ENCODE results near the gene CCDC68. TPM values are rescaled to one million over a fixed set of nuclear protein-coding genes. Genes with fewer than 3 reads are reported as not detected.
"Not testable (repeated sequence)": the region's sequence is repeated elsewhere in the genome, so short reads cannot be mapped to it uniquely, and the experiment has no call there.

CCDC68 gene
- total RNA-seq, 4 donors from 2014 or later, result 72.6 to 99.7 (median 84.7) TPM

- Histone ChIP-seq H3K4me3 (no peak overlapping the region), H3K4me1 (no peaks in the 10 kb centered on the region), H3K27ac (no peak overlapping the region), H3K36me3 (no peaks in the 10 kb centered on the region), H3K9me3 (no peaks in the 10 kb centered on the region), H3K27me3 (no peaks in the 10 kb centered on the region)
- no peak for DNase-seq
- TF ChIP-seq CTCF (IDR thresholded peaks at IDR 0.05) (peak; percentile 30 to 85 (median 71)), POLR2A (IDR thresholded peaks at IDR 0.05) (no peak)
Observed at GRCh38 chr18:54983041-54983686, 23.9 kb upstream of the CCDC68 start.

- H3K4me1 ChIP-seq, result no peaks in the 10 kb centered on the region
- no peak for DNase-seq
- no peaks in the 10 kb centered on the region for H3K36me3 ChIP-seq
- no peak overlapping the region for H3K4me3 ChIP-seq
- no peak for TF ChIP-seq POLR2A (IDR thresholded peaks at IDR 0.05)
- no peak for TF ChIP-seq CTCF (IDR thresholded peaks at IDR 0.05)
- H3K9me3 ChIP-seq, result no peaks in the 10 kb centered on the region
- no peak overlapping the region for H3K27ac ChIP-seq
- H3K27me3 ChIP-seq, result no peaks in the 10 kb centered on the region
Observed at GRCh38 chr18:54981076-54981475, 21.8 kb upstream of the CCDC68 start.

GRCh38 chr18:54975598-54975997, 16.3 kb upstream of the CCDC68 start:
- TF ChIP-seq CTCF (IDR thresholded peaks at IDR 0.05), result no peak
- TF ChIP-seq POLR2A (IDR thresholded peaks at IDR 0.05), result no peak
- H3K4me1 ChIP-seq, result no peaks in the 10 kb centered on the region
- no peak for DNase-seq
- no peaks in the 10 kb centered on the region for H3K27me3 ChIP-seq
- no peaks in the 10 kb centered on the region for H3K9me3 ChIP-seq
- H3K27ac ChIP-seq, result no peak overlapping the region
- no peak overlapping the region for H3K4me3 ChIP-seq
- H3K36me3 ChIP-seq, result no peaks in the 10 kb centered on the region

GRCh38 chr18:54973046-54973445, 13.8 kb upstream of the CCDC68 start:
- DNase-seq, result no peak
- no peaks in the 10 kb centered on the region for H3K4me1 ChIP-seq
- H3K36me3 ChIP-seq, result no peaks in the 10 kb centered on the region
- no peaks in the 10 kb centered on the region for H3K9me3 ChIP-seq
- no peaks in the 10 kb centered on the region for H3K27me3 ChIP-seq
- no peak overlapping the region for H3K27ac ChIP-seq
- no peak overlapping the region for H3K4me3 ChIP-seq
- TF ChIP-seq CTCF (IDR thresholded peaks at IDR 0.05), result no peak
- TF ChIP-seq POLR2A (IDR thresholded peaks at IDR 0.05), result no peak

GRCh38 chr18:54968807-54969206, 9.5 kb upstream of the CCDC68 start:
- H3K27me3 ChIP-seq, result no peaks in the 10 kb centered on the region
- no peaks in the 10 kb centered on the region for H3K9me3 ChIP-seq
- H3K27ac ChIP-seq, result no peak overlapping the region
- H3K4me3 ChIP-seq, result no peak overlapping the region
- no peaks in the 10 kb centered on the region for H3K36me3 ChIP-seq
- no peak for DNase-seq
- no peaks in the 10 kb centered on the region for H3K4me1 ChIP-seq
- TF ChIP-seq POLR2A (IDR thresholded peaks at IDR 0.05) (no peak), CTCF (IDR thresholded peaks at IDR 0.05) (no peak)

- H3K27ac ChIP-seq, H3K9me3 ChIP-seq, DNase-seq, H3K36me3 ChIP-seq, H3K4me1 ChIP-seq, H3K4me3 ChIP-seq, H3K27me3 ChIP-seq: not testable (repeated sequence)
Observed at GRCh38 chr18:54968237-54968636, 9.0 kb upstream of the CCDC68 start.

Data from Peyer's patch (tissue), 4 donors.